Gastrocnemius medialis (tissue), 4 donors: ENCODE data around the gene PAPPA2. TPM values are rescaled to one million over a fixed set of nuclear protein-coding genes. Genes with fewer than 3 reads are reported as not detected.
A peak's percentile ranks its signal among the peaks of the same experiment; 100 is the strongest.

Source experiments
- ATAC-seq, 2 donors: fragments of 150-250 bp; one replicate each; pipeline ENCODE4 v1.9.1; 2016
- DNase-seq, 2 donors: peaks; one replicate each; pipeline ENCODE4 v3.0.0-alpha.2; 2019
- H3K27ac ChIP-seq, 4 donors: fragments of 200-600 bp; sonication (generic); 1 replicate in 1 of 4; 2 replicates in 3 of 4; pipeline ENCODE4 v1.5.1; 2016 to 2018; ENCODE audit warnings: mild to moderate bottlenecking in 2 of 4, moderate library complexity in 1 of 4
- H3K27me3 ChIP-seq, 3 donors: fragments of 200-600 bp; sonication (generic) in 2 of 3; 1 replicate in 1 of 3; 2 replicates in 2 of 3; pipeline versions ENCODE4 v1.5.1 to v1.6.0; 2016 to 2019; ENCODE audit warnings: mild to moderate bottlenecking in 1 of 3, moderate library complexity in 1 of 3
- H3K36me3 ChIP-seq, 2 donors: fragments of 200-600 bp; sonication (generic) in 1 of 2; one replicate each; pipeline ENCODE4 v1.5.1; 2017 to 2018
- H3K4me1 ChIP-seq, 2 donors: fragments of 200-600 bp; sonication (generic) in 1 of 2; one replicate each; pipeline ENCODE4 v1.5.1; 2016 to 2017; ENCODE audit warnings: mild to moderate bottlenecking in 2 of 2
- H3K4me3 ChIP-seq, 4 donors: fragments of 200-600 bp; sonication (generic) in 3 of 4; 1 replicate in 1 of 4; 2 replicates in 3 of 4; pipeline ENCODE4 v1.5.1; 2016 to 2019; ENCODE audit warnings: mild to moderate bottlenecking in 2 of 4
- H3K9me3 ChIP-seq, 3 donors: fragments of 200-600 bp; sonication (generic) in 2 of 3; 1 replicate in 1 of 3; 2 replicates in 2 of 3; pipeline ENCODE4 v1.5.1; 2016 to 2019
- POLR2A ChIP-seq, 2 donors: fragments of 450-650 bp; IDR thresholded peaks; one replicate each; pipeline ENCODE4 v1.6.1; 2017; ENCODE audit warnings: antibody characterized with exemption in 2 of 2, mild to moderate bottlenecking in 2 of 2, moderate library complexity in 2 of 2
- in situ Hi-C, 4 donors: fragments of 200-750 bp; cut with MboI; loops; one replicate each; pipeline versions ENCODE4 v1.15.0 to v1.8.0; 2017; ENCODE audit warnings: low sequenced_read_pairs in 4 of 4
- intact Hi-C: fragments of 100-400 bp; cut with DNase I; formaldehyde crosslinking; loops from one replicate; pipeline ENCODE4 v1.15.1; 2023; ENCODE audit warnings: low total_unique reads
- total RNA-seq, 4 donors: library from RNA; depleted of rRNA; stranded (reverse); fragments of >200 nt; gene quantifications; one replicate each; pipeline versions ENCODE4 v1.1.0 to v1.2.3, GENCODE V29; 2016
- TF ChIP-seq, protein P1 (sequence below), 5 experiments: fragments of 450-650 bp in 3 of 5; fragments of 200-600 bp in 2 of 5; sonication (generic) in 2 of 5; IDR thresholded peaks in 4 of 5; conservative IDR thresholded peaks in 1 of 5; 1 replicate in 4 of 5; 2 replicates in 1 of 5; pipeline ENCODE4 v1.5.1; 2016 to 2019; ENCODE audit warnings: antibody characterized with exemption in 5 of 5, mild to moderate bottlenecking in 3 of 5, moderate library complexity in 3 of 5

Gene PAPPA2
- total RNA-seq, 4 donors from 2014 or later: 0.11 TPM; not detected in 3

DNA sequence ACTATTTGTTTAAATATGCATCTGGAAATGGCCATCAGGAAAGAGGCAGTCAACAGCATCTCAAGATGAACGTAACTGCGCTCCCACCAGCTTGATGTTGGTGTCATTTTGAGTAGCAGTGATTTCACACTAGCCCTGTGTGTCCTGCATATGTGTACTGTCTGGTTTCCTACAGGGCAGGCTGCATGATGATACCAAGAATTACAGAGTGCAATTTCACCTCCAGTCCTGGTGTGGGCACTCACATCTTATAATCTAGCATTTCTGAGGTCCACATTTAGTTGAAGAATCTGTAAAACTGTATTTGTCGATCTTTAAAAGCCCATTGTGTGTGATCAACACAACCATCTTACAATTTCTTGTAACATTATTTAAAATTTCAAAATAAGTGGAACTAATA, 336.4 kb downstream of the PAPPA2 start:
- Histone ChIP-seq H3K9me3 (no peaks in the 10 kb centered on the region), H3K4me3 (no peak overlapping the region), H3K27me3 (no peaks in the 10 kb centered on the region), H3K36me3 (no peaks in the 10 kb centered on the region), H3K4me1 (no peaks in the 10 kb centered on the region), H3K27ac (no peak overlapping the region)
- no peak for TF ChIP-seq POLR2A (IDR thresholded peaks at IDR 0.05)
- TF ChIP-seq, protein P1, sequence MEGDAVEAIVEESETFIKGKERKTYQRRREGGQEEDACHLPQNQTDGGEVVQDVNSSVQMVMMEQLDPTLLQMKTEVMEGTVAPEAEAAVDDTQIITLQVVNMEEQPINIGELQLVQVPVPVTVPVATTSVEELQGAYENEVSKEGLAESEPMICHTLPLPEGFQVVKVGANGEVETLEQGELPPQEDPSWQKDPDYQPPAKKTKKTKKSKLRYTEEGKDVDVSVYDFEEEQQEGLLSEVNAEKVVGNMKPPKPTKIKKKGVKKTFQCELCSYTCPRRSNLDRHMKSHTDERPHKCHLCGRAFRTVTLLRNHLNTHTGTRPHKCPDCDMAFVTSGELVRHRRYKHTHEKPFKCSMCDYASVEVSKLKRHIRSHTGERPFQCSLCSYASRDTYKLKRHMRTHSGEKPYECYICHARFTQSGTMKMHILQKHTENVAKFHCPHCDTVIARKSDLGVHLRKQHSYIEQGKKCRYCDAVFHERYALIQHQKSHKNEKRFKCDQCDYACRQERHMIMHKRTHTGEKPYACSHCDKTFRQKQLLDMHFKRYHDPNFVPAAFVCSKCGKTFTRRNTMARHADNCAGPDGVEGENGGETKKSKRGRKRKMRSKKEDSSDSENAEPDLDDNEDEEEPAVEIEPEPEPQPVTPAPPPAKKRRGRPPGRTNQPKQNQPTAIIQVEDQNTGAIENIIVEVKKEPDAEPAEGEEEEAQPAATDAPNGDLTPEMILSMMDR (IDR thresholded peaks at IDR 0.05 in 4 of 5, conservative IDR thresholded peaks at IDR 0.05 in 1 of 5): no peak
- DNase-seq: no peak
- in situ Hi-C loops (no loop called here), intact Hi-C loops (no loop called here)
- no peak for ATAC-seq

DNA sequence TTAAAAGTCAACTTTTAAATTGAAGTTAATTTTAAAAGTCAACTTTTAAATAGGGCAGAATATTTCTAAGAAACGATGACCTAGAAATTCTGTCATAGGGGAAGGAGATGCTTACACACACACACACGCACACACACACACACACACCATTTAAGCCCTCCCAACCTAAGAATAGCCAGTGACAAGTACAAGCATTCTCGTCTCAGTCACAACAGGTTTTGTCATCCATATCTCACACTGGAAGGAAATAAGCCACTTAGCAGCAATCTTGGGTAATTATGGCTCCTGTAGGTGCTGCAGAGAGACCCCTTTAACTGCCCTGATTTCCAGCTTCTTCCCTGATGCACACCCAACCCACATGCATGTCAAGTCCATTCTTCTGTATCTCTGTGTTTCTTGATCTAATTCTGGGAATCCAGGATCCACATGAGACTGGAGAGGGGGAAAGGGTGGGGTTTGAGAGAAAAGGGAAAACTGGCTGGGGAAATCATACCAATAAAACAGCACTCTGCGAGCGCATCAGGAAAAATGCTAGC, 338.1 kb downstream of the PAPPA2 start:
- Histone ChIP-seq H3K27ac (no peak overlapping the region), H3K36me3 (no peaks in the 10 kb centered on the region), H3K4me1 (no peaks in the 10 kb centered on the region), H3K27me3 (no peaks in the 10 kb centered on the region), H3K9me3 (no peaks in the 10 kb centered on the region), H3K4me3 (no peak overlapping the region)
- DNase-seq (no peak), ATAC-seq (no peak)
- in situ Hi-C loops: no loop called here
- intact Hi-C loops: no loop called here
- TF ChIP-seq, protein P1 (IDR thresholded peaks at IDR 0.05 in 4 of 5, conservative IDR thresholded peaks at IDR 0.05 in 1 of 5): no peak
- TF ChIP-seq POLR2A (IDR thresholded peaks at IDR 0.05): no peak

DNA sequence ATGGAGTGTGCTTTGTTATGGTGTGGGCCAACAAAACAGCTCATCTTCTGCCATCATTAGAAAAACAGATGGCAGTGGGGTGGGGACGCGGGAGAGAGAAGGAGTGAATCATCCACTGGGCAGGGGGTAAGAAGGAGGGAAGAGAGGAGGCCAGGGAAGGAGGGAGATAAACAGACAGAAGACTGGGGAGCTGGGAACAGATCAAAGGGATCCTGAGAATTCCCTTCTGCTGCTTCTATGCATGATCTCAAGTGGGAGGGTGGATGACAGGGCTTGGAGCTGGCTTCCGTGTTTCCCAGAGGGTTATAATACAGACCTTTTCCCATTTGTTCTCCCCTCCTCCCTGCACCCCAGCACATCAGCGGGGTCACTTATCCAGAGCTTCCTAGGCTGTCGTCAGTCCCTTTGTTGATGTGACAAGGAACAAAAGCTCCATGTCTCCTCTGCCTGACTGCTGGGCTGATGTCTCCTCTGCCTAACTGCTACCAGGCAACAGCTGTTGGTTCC, 338.6 kb downstream of the PAPPA2 start:
- intact Hi-C loops: no loop called here
- H3K27ac ChIP-seq: no peak overlapping the region
- no peaks in the 10 kb centered on the region for H3K36me3 ChIP-seq
- in situ Hi-C loops: no loop called here
- H3K4me1 ChIP-seq: no peaks in the 10 kb centered on the region
- H3K4me3 ChIP-seq: no peak overlapping the region
- H3K27me3 ChIP-seq: no peaks in the 10 kb centered on the region
- peak; percentile 30 to 58 for ATAC-seq
- DNase-seq: peak in 1 of 2 donors; percentile 15
- TF ChIP-seq, protein P1 (IDR thresholded peaks at IDR 0.05 in 4 of 5, conservative IDR thresholded peaks at IDR 0.05 in 1 of 5): no peak
- TF ChIP-seq POLR2A (IDR thresholded peaks at IDR 0.05): no peak
- H3K9me3 ChIP-seq: no peaks in the 10 kb centered on the region

DNA sequence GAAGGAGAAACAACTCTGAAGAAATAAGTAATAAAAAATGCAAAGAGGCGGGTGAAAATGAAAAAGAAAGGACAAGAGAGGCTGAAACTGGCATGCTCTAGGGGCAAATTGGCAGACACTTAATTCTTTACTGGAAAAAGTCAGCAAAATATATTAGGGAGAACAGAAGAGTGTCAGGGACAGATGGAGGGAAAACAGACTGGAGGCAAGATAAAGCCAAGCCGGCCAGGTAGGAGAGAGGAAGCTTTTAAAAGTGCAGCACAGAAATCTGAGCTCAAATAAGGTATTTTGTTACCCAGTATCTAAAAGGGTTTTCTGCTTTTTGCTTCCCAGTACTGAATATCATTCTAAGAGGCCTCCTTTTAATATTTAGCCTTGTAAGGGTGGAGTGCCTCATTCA, 339.3 kb downstream of the PAPPA2 start:
- Histone ChIP-seq H3K9me3 (no peaks in the 10 kb centered on the region), H3K36me3 (no peaks in the 10 kb centered on the region), H3K4me1 (no peaks in the 10 kb centered on the region), H3K27ac (no peak overlapping the region), H3K4me3 (no peak overlapping the region), H3K27me3 (no peaks in the 10 kb centered on the region)
- in situ Hi-C loops (no loop called here), intact Hi-C loops (no loop called here)
- no peak for TF ChIP-seq POLR2A (IDR thresholded peaks at IDR 0.05)
- ATAC-seq (no peak), DNase-seq (no peak)

DNA sequence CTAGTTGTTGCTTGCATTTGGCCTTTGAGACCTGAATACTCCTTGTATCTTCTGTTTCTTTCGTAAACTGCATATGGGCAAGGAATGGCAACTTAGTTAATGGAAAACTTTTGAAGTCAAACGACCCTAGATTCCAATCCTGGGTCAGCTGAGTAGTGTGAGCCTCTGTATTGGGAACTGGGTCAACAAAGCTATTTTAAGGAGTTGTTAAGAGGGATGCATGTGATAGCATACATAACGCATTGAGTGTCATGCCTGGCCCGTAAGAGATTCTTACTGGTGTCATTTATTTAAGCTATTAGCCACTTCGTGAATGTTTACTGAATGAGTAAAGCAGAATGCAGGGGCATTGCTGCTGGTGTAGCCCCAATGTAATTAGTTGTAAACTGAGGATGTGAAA, 340.1 kb downstream of the PAPPA2 start:
- H3K4me1 ChIP-seq: no peaks in the 10 kb centered on the region
- in situ Hi-C loops: no loop called here
- DNase-seq (no peak), ATAC-seq (peak; percentile 53 to 70)
- no peak for TF ChIP-seq POLR2A (IDR thresholded peaks at IDR 0.05)
- TF ChIP-seq, protein P1 (IDR thresholded peaks at IDR 0.05 in 4 of 5, conservative IDR thresholded peaks at IDR 0.05 in 1 of 5): no peak
- H3K9me3 ChIP-seq: no peaks in the 10 kb centered on the region
- no peak overlapping the region for H3K4me3 ChIP-seq
- intact Hi-C loops: no loop called here
- H3K27ac ChIP-seq: no peak overlapping the region
- no peaks in the 10 kb centered on the region for H3K27me3 ChIP-seq
- H3K36me3 ChIP-seq: no peaks in the 10 kb centered on the region
